ENCODE results near the gene MCL1.
"Not testable (repeated sequence)": the region's sequence is repeated elsewhere in the genome, so short reads cannot be mapped to it uniquely, and the experiment has no call there.

MCL1 gene

DNA sequence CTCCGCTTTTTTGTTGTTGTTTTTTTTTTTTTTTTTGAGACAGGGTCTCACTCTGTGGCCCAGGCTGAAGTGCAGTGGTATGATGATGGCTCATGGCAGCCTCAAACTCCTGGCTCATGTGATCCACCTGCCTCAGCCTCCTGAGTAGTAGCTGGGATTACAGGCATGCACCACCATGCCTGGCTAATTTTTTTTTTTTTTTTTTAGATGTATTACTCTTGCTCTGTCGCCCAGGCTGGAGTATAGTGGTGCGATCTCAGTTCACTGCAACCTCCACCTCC lies 26.0 kb upstream of the MCL1 start:
- in situ Hi-C loops (cut with HindIII; ENCODE audit: low pct_ligation_motif_present, low pct_unique_long_range_greater_than_20kb, low sequenced_read_pairs); DNase-seq: not testable (repeated sequence)

- no peak for DNase-seq
- in situ Hi-C loops (cut with HindIII; ENCODE audit: low pct_ligation_motif_present, low pct_unique_long_range_greater_than_20kb, low sequenced_read_pairs): no loop called here
These were observed 24.8 kb upstream of the MCL1 start for GRCh38 chr1:150604226-150604588.

DNA sequence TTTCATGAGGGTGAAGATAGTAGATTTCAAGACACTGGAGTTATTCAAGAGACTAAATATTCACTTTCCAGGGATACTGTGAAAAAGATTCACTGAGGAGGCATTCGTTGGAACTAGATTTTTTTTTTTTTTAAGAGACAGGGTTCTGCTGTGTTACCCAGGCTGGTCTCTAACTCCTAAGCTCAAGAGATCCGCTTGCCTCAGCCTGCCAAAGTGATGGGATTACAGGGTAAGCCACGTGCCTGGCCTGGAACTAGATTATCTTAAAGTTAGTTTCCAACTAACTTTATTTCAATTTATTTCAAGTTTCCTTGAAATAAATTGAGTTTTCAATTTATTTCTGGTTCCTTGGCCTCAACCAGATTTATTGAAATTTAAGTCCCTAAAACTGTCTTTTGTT lies 24.3 kb upstream of the MCL1 start:
- DNase-seq: no peak
- in situ Hi-C loops (cut with HindIII; ENCODE audit: low pct_ligation_motif_present, low pct_unique_long_range_greater_than_20kb, low sequenced_read_pairs): no loop called here

- in situ Hi-C loops (cut with HindIII; ENCODE audit: low pct_ligation_motif_present, low pct_unique_long_range_greater_than_20kb, low sequenced_read_pairs); DNase-seq: not testable (repeated sequence)
These were observed 23.0 kb upstream of the MCL1 start for GRCh38 chr1:150602372-150602771.

DNA sequence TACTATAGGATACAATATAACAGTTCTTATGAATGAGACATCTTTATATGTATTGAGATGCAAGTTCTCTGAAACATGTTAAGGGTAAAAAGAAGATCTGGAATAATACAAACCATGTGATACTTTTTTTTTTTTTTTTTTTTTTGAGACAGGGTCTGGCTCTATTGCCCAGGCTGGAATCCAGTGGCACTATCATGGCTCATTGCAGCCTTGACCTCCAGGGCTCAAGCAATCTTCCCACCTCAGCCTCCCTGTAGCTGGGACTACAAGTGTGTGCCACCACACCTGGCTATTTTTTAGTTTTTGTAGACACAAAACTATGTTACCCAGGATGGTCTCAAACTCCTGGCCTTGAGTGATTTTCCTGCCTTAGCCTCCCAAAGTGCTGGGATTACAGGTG lies 22.1 kb upstream of the MCL1 start:
- DNase-seq: no peak
- in situ Hi-C loops (cut with HindIII; ENCODE audit: low pct_ligation_motif_present, low pct_unique_long_range_greater_than_20kb, low sequenced_read_pairs): no loop called here

- in situ Hi-C loops (cut with HindIII; ENCODE audit: low pct_ligation_motif_present, low pct_unique_long_range_greater_than_20kb, low sequenced_read_pairs); DNase-seq: not testable (repeated sequence)
These were observed 18.9 kb upstream of the MCL1 start for GRCh38 chr1:150598346-150598745.

GRCh38 chr1:150596976-150597375 lies 17.6 kb upstream of the MCL1 start:
- in situ Hi-C loops (cut with HindIII; ENCODE audit: low pct_ligation_motif_present, low pct_unique_long_range_greater_than_20kb, low sequenced_read_pairs): no loop called here
- no peak for DNase-seq

- in situ Hi-C loops (cut with HindIII; ENCODE audit: low pct_ligation_motif_present, low pct_unique_long_range_greater_than_20kb, low sequenced_read_pairs): no loop called here
- peak; percentile 49 for DNase-seq
These were observed 16.9 kb upstream of the MCL1 start for GRCh38 chr1:150596095-150596892.

DNA sequence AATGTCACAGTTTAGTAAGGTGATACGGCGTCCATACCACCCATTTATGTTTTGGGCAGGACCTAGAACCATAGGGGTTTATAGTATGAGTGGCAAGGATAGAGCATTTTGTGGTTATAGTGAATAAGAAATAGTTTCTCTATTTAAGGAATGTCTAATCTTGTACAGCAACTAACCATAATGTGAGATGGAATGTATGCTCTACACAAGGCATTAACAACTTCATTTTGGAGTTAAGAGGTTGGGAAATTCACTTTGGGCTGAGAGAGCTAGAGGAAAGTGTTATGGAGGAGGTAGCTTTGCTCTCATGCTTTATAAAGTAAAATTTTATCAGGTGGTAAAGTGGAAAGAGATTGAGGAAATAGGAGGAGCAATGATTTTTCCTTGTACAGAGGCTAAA lies 3.0 kb upstream of the MCL1 start:
- in situ Hi-C loops (cut with HindIII; ENCODE audit: low pct_ligation_motif_present, low pct_unique_long_range_greater_than_20kb, low sequenced_read_pairs): no loop called here

GRCh38 chr1:150581962-150582361 lies 2.6 kb upstream of the MCL1 start:
- in situ Hi-C loops (cut with HindIII; ENCODE audit: low pct_ligation_motif_present, low pct_unique_long_range_greater_than_20kb, low sequenced_read_pairs); DNase-seq: not testable (repeated sequence)

More for the DNA sequence above, 3.0 kb upstream of the MCL1 start:
- no peak for DNase-seq

- in situ Hi-C loops (cut with HindIII; ENCODE audit: low pct_ligation_motif_present, low pct_unique_long_range_greater_than_20kb, low sequenced_read_pairs); DNase-seq: not testable (repeated sequence)
These were observed 2.0 kb upstream of the MCL1 start for GRCh38 chr1:150581437-150581836.

GRCh38 chr1:150580966-150581365 lies 1.6 kb upstream of the MCL1 start:
- DNase-seq; in situ Hi-C loops (cut with HindIII; ENCODE audit: low pct_ligation_motif_present, low pct_unique_long_range_greater_than_20kb, low sequenced_read_pairs): not testable (repeated sequence)

- no peak for DNase-seq
- in situ Hi-C loops (cut with HindIII; ENCODE audit: low pct_ligation_motif_present, low pct_unique_long_range_greater_than_20kb, low sequenced_read_pairs): no loop called here
These were observed 684 bp upstream of the MCL1 start for GRCh38 chr1:150579945-150580642.

DNA sequence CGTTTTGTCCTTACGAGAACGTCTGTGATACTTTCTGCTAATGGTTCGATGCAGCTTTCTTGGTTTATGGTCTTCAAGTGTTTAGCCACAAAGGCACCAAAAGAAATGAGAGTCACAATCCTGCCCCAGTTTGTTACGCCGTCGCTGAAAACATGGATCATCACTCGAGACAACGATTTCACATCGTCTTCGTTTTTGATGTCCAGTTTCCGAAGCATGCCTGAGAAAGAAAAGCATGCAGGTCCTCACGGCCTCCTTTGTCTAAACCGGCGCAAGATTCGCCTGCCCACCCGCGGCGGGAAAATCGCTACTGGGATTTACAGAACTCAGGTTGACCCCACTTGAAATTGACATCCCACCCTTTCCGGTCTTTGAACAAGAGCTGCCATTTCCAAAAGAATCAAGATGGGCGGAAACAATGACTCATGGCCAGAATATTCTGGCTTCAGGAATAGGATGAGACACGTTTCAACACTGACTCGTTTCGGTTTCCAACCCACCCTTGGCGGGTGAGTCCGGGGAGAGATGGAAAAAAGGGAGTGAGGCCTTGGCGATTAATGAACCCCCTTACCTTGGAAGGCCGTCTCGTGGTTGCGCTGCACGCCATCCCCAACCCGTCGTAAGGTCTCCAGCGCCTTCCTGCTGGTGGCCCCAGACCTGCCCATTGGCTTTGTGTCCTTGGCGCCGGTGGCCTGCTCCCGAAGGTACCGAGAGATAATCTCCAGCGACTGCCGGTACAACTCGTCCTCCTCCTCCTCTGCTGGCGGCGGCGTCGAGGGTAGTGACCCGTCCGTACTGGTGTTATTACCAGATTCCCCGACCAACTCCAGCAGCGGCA lies 919 bp downstream of the MCL1 start:
- peak; percentile 88 for DNase-seq
- in situ Hi-C loops (cut with HindIII; ENCODE audit: low pct_ligation_motif_present, low pct_unique_long_range_greater_than_20kb, low sequenced_read_pairs): no loop called here

DNA sequence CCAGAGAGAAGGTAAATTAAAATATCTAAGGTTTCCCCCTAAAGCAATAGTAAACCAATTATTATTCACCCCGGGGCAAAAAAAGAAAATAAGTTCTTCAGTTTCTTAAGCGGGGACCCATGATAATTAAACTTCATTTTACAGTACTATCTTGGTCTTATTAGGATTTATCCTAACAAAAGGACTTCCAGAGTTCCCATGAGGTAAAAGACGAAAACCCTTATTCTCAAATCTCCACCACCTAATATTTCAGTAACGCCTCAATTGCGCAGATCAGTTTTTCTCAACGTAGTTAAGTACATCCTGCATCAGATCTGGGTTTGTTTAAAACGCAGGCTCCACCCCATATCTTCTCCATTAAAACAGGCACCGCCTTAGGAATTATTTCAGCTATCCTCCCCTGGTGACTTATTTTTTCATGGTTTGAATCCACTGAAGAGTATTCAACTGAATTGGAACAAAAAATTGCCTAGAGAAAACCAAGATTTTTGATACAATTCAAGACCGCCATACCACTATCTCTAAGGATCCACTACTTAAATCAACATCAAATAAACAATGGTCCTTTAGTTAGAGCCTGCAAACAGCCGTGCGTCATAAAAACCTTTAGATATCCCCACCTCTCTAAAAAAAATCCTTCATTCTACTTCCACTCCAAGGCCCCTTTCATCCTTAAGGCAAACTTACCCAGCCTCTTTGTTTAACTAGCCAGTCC lies 1.7 kb downstream of the MCL1 start:
- in situ Hi-C loops (cut with HindIII; ENCODE audit: low pct_ligation_motif_present, low pct_unique_long_range_greater_than_20kb, low sequenced_read_pairs): no loop called here
- DNase-seq: peak; percentile 41

DNA sequence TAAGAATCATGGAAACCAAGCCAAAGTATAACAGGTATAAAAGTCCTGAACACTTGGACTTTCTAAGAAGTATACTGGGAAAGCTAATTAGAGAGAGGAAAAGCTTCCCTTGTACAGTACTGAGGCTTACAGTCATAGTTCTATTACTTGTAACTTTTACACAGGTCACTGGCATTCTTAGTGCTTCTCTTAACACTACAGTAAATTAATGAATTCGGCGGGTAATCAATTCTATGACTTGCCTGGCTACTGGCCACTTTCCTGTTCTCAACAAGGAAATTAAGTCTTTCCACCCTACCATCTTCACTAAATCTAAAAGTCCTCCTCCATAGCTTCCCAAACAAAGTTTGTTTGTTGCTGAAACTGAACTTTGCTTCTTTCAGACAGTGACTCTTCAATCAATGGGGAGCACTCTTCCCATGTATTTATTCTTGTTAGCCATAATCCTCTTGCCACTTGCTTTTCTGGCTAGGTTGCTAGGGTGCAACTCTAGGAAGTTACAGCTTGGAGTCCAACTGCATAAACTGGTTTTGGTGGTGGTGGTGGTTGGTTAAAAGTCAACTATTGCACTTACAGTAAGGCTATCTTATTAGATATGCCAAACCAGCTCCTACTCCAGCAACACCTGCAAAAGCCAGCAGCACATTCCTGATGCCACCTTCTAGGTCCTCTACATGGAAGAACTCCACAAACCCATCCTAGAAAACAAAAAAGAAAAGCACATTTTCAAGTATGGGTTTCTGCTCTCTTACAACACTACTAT lies 2.4 kb downstream of the MCL1 start:
- peak; percentile 12 for DNase-seq
- in situ Hi-C loops (cut with HindIII; ENCODE audit: low pct_ligation_motif_present, low pct_unique_long_range_greater_than_20kb, low sequenced_read_pairs): no loop called here

- no peak for DNase-seq
- in situ Hi-C loops (cut with HindIII; ENCODE audit: low pct_ligation_motif_present, low pct_unique_long_range_greater_than_20kb, low sequenced_read_pairs): no loop called here
These were observed 3.1 kb downstream of the MCL1 start for GRCh38 chr1:150576367-150576711.
